GM18502 (cell line): ENCODE measurements around the gene METAP1.
"Not testable (repeated sequence)": the region's sequence is repeated elsewhere in the genome, so short reads cannot be mapped to it uniquely, and the experiment has no call there.

Experiments
- ATAC-seq: cut with Tn5 transposase; IDR thresholded peaks from one replicate; pipeline ENCODE4 v1.9.1; 2021; ENCODE audit warnings: mild to moderate bottlenecking; ENCODE audit not compliant: unreplicated experiment, poor library complexity

The METAP1 gene

GRCh38 chr4:98995183-98996055, at the start of gene METAP1:
METAP1 (plus strand) TSS chr4:98995721; CDS start chr4:98995754, 33 bp downstream.
- ATAC-seq, result peak; percentile 94

- ATAC-seq, result no peak
Observed at GRCh38 chr4:98946359-98946758, 49.2 kb upstream of the METAP1 start.

- no peak for ATAC-seq
Observed at GRCh38 chr4:98950925-98951324, 44.6 kb upstream of the METAP1 start.

- no peak for ATAC-seq
Observed at GRCh38 chr4:98951710-98952109, 43.8 kb upstream of the METAP1 start.

GRCh38 chr4:98955229-98955628, 40.3 kb upstream of the METAP1 start:
- ATAC-seq, result no peak

- ATAC-seq, result no peak
Observed at GRCh38 chr4:98958065-98958464, 37.5 kb upstream of the METAP1 start.

- ATAC-seq, result no peak
Observed at GRCh38 chr4:98959411-98959810, 36.1 kb upstream of the METAP1 start.

- ATAC-seq, result no peak
Observed at GRCh38 chr4:98961770-98962169, 33.8 kb upstream of the METAP1 start.

GRCh38 chr4:98963538-98964433, 31.7 kb upstream of the METAP1 start:
- no peak for ATAC-seq

- no peak for ATAC-seq
Observed at GRCh38 chr4:98966926-98967325, 28.6 kb upstream of the METAP1 start.

GRCh38 chr4:98967786-98968329, 27.7 kb upstream of the METAP1 start:
- ATAC-seq, result no peak

GRCh38 chr4:98969878-98970785, 25.4 kb upstream of the METAP1 start:
- no peak for ATAC-seq

- ATAC-seq, result no peak
Observed at GRCh38 chr4:98976716-98977115, 18.8 kb upstream of the METAP1 start.

- no peak for ATAC-seq
Observed at GRCh38 chr4:98977557-98977956, 18.0 kb upstream of the METAP1 start.

- no peak for ATAC-seq
Observed at GRCh38 chr4:98987720-98988119, 7.8 kb upstream of the METAP1 start.

GRCh38 chr4:98992835-98993234, 2.7 kb upstream of the METAP1 start:
- not testable (repeated sequence) for ATAC-seq

- no peak for ATAC-seq
Observed at GRCh38 chr4:98993419-98994071, 2.0 kb upstream of the METAP1 start.

- ATAC-seq, result no peak
Observed at GRCh38 chr4:98994474-98995182, 893 bp upstream of the METAP1 start.
